ENCODE results near the gene CLCN5.

Gene CLCN5

GRCh38 chrX:49910344-49910743, 12.1 kb upstream of the CLCN5 start:
- Histone ChIP-seq H3K4ac (ENCODE audit: low read depth, low read length) (no peak overlapping the region), H3K79me1 (ENCODE audit: low read length) (no peaks in the 10 kb centered on the region), H3K4me2 (ENCODE audit: low read length) (no peak overlapping the region), H3K27ac (ENCODE audit: low read depth, low read length) (no peak overlapping the region), H4K5ac (ENCODE audit: low read length) (no peak overlapping the region), H3K4me3 (ENCODE audit: low read length) (no peak overlapping the region), H3K18ac (ENCODE audit: low read length) (no peak overlapping the region), H3K79me2 (ENCODE audit: control insufficient read depth, insufficient read depth, low read length) (no peaks in the 10 kb centered on the region), H3K9ac (ENCODE audit: low read length) (no peak overlapping the region), H2BK5ac (ENCODE audit: low read length) (no peak overlapping the region), H3K56ac (ENCODE audit: low read length) (no peak overlapping the region), H3K36me3 (ENCODE audit: control insufficient read depth, insufficient read depth, low read length) (no peaks in the 10 kb centered on the region), H3K4me1 (ENCODE audit: control insufficient read depth, low read depth, low read length) (no peaks in the 10 kb centered on the region), H3K23ac (ENCODE audit: low read length) (no peak overlapping the region), H2BK120ac (ENCODE audit: low read depth, low read length) (no peak overlapping the region), H2BK15ac (replicated peaks; ENCODE audit: low read depth) (no peak overlapping the region), H2AK5ac (ENCODE audit: low read length) (no peak overlapping the region), H4K8ac (ENCODE audit: low read depth, low read length) (no peak overlapping the region), H3K27me3 (ENCODE audit: insufficient read depth, low read length, poor library complexity) (no peaks in the 10 kb centered on the region)
- DNase-seq = no peak
- no CpG with 5 or more reads among the region's 3 CpGs for WGBS (ENCODE audit: extremely low coverage, insufficient coverage, low lambda C conversion rate)

GRCh38 chrX:49912086-49912485, 10.3 kb upstream of the CLCN5 start:
- Histone ChIP-seq H3K27me3 (ENCODE audit: insufficient read depth, low read length, poor library complexity) (no peaks in the 10 kb centered on the region), H4K5ac (ENCODE audit: low read length) (no peak overlapping the region), H3K4me2 (ENCODE audit: low read length) (no peak overlapping the region), H3K36me3 (ENCODE audit: control insufficient read depth, insufficient read depth, low read length) (no peaks in the 10 kb centered on the region), H3K4me1 (ENCODE audit: control insufficient read depth, low read depth, low read length) (no peaks in the 10 kb centered on the region), H2BK120ac (ENCODE audit: low read depth, low read length) (no peak overlapping the region), H3K79me1 (ENCODE audit: low read length) (no peaks in the 10 kb centered on the region), H3K4me3 (ENCODE audit: low read length) (no peak overlapping the region), H2BK15ac (replicated peaks; ENCODE audit: low read depth) (no peak overlapping the region), H2BK5ac (ENCODE audit: low read length) (no peak overlapping the region), H3K9ac (ENCODE audit: low read length) (no peak overlapping the region), H2AK5ac (ENCODE audit: low read length) (no peak overlapping the region), H3K18ac (ENCODE audit: low read length) (no peak overlapping the region), H3K79me2 (ENCODE audit: control insufficient read depth, insufficient read depth, low read length) (no peaks in the 10 kb centered on the region), H3K56ac (ENCODE audit: low read length) (no peak overlapping the region), H3K27ac (ENCODE audit: low read depth, low read length) (no peak overlapping the region), H3K4ac (ENCODE audit: low read depth, low read length) (no peak overlapping the region), H3K23ac (ENCODE audit: low read length) (no peak overlapping the region), H4K8ac (ENCODE audit: low read depth, low read length) (no peak overlapping the region)
- WGBS (ENCODE audit: extremely low coverage, insufficient coverage, low lambda C conversion rate) = no CpG with 5 or more reads among the region's 3 CpGs
- peak; percentile 19 for DNase-seq

- no peak for DNase-seq
- Histone ChIP-seq H2AK5ac (ENCODE audit: low read length) (no peak overlapping the region), H3K9ac (ENCODE audit: low read length) (no peak overlapping the region), H3K27me3 (ENCODE audit: insufficient read depth, low read length, poor library complexity) (no peaks in the 10 kb centered on the region), H3K56ac (ENCODE audit: low read length) (no peak overlapping the region), H3K36me3 (ENCODE audit: control insufficient read depth, insufficient read depth, low read length) (no peaks in the 10 kb centered on the region), H3K4me1 (ENCODE audit: control insufficient read depth, low read depth, low read length) (no peaks in the 10 kb centered on the region), H2BK5ac (ENCODE audit: low read length) (no peak overlapping the region), H3K23ac (ENCODE audit: low read length) (no peak overlapping the region), H2BK120ac (ENCODE audit: low read depth, low read length) (no peak overlapping the region), H2BK15ac (replicated peaks; ENCODE audit: low read depth) (no peak overlapping the region), H3K79me2 (ENCODE audit: control insufficient read depth, insufficient read depth, low read length) (no peaks in the 10 kb centered on the region), H3K4me3 (ENCODE audit: low read length) (no peak overlapping the region), H3K79me1 (ENCODE audit: low read length) (no peaks in the 10 kb centered on the region), H3K4me2 (ENCODE audit: low read length) (no peak overlapping the region), H3K4ac (ENCODE audit: low read depth, low read length) (no peak overlapping the region), H4K5ac (ENCODE audit: low read length) (no peak overlapping the region), H4K8ac (ENCODE audit: low read depth, low read length) (no peak overlapping the region), H3K27ac (ENCODE audit: low read depth, low read length) (no peak overlapping the region), H3K18ac (ENCODE audit: low read length) (no peak overlapping the region)
- no CpG with 5 or more reads among the region's 3 CpGs for WGBS (ENCODE audit: extremely low coverage, insufficient coverage, low lambda C conversion rate)
Measured at GRCh38 chrX:49912861-49913260, 9.5 kb upstream of the CLCN5 start.

- WGBS (ENCODE audit: extremely low coverage, insufficient coverage, low lambda C conversion rate) = no CpG with 5 or more reads among the region's 8 CpGs
- Histone ChIP-seq H3K56ac (ENCODE audit: low read length) (no peak overlapping the region), H3K4ac (ENCODE audit: low read depth, low read length) (no peak overlapping the region), H3K23ac (ENCODE audit: low read length) (no peak overlapping the region), H4K5ac (ENCODE audit: low read length) (no peak overlapping the region), H3K36me3 (ENCODE audit: control insufficient read depth, insufficient read depth, low read length) (no peaks in the 10 kb centered on the region), H2BK5ac (ENCODE audit: low read length) (no peak overlapping the region), H2BK120ac (ENCODE audit: low read depth, low read length) (no peak overlapping the region), H3K27me3 (ENCODE audit: insufficient read depth, low read length, poor library complexity) (no peaks in the 10 kb centered on the region), H2AK5ac (ENCODE audit: low read length) (no peak overlapping the region), H3K27ac (ENCODE audit: low read depth, low read length) (no peak overlapping the region), H4K8ac (ENCODE audit: low read depth, low read length) (no peak overlapping the region), H2BK15ac (replicated peaks; ENCODE audit: low read depth) (no peak overlapping the region), H3K18ac (ENCODE audit: low read length) (no peak overlapping the region), H3K79me1 (ENCODE audit: low read length) (no peaks in the 10 kb centered on the region), H3K4me2 (ENCODE audit: low read length) (no peak overlapping the region), H3K79me2 (ENCODE audit: control insufficient read depth, insufficient read depth, low read length) (no peaks in the 10 kb centered on the region), H3K4me1 (ENCODE audit: control insufficient read depth, low read depth, low read length) (no peaks in the 10 kb centered on the region), H3K4me3 (ENCODE audit: low read length) (no peak overlapping the region), H3K9ac (ENCODE audit: low read length) (no peak overlapping the region)
- peak; percentile 51 for DNase-seq
Measured at GRCh38 chrX:49915361-49916222, 6.8 kb upstream of the CLCN5 start.

GRCh38 chrX:49919617-49920016, 2.8 kb upstream of the CLCN5 start:
- H3K27me3 ChIP-seq (ENCODE audit: insufficient read depth, low read length, poor library complexity) = no peaks in the 10 kb centered on the region
- no peaks in the 10 kb centered on the region for H3K4me1 ChIP-seq (ENCODE audit: control insufficient read depth, low read depth, low read length)
- no peak overlapping the region for H4K8ac ChIP-seq (ENCODE audit: low read depth, low read length)
- H3K18ac ChIP-seq (ENCODE audit: low read length) = no peak overlapping the region
- peak overlapping the region; percentile 15 for H3K56ac ChIP-seq (ENCODE audit: low read length)
- no peak overlapping the region for H3K4ac ChIP-seq (ENCODE audit: low read depth, low read length)
- H3K4me2 ChIP-seq (ENCODE audit: low read length) = no peak overlapping the region
- peak; percentile 30 for DNase-seq
- H3K27ac ChIP-seq (ENCODE audit: low read depth, low read length) = no peak overlapping the region
- H3K79me2 ChIP-seq (ENCODE audit: control insufficient read depth, insufficient read depth, low read length) = no peaks in the 10 kb centered on the region
- no peak overlapping the region for H2BK5ac ChIP-seq (ENCODE audit: low read length)
- no peak overlapping the region for H2BK15ac ChIP-seq (replicated peaks; ENCODE audit: low read depth)
- no peak overlapping the region for H2BK120ac ChIP-seq (ENCODE audit: low read depth, low read length)
- no CpG with 5 or more reads among the region's 8 CpGs for WGBS (ENCODE audit: extremely low coverage, insufficient coverage, low lambda C conversion rate)
- H3K4me3 ChIP-seq (ENCODE audit: low read length) = no peak overlapping the region
- H2AK5ac ChIP-seq (ENCODE audit: low read length) = no peak overlapping the region
- no peak overlapping the region for H3K23ac ChIP-seq (ENCODE audit: low read length)
- H3K79me1 ChIP-seq (ENCODE audit: low read length) = no peaks in the 10 kb centered on the region
- no peak overlapping the region for H3K9ac ChIP-seq (ENCODE audit: low read length)
- H4K5ac ChIP-seq (ENCODE audit: low read length) = no peak overlapping the region
- no peaks in the 10 kb centered on the region for H3K36me3 ChIP-seq (ENCODE audit: control insufficient read depth, insufficient read depth, low read length)

- Histone ChIP-seq H3K4me2 (ENCODE audit: low read length) (no peak overlapping the region), H3K18ac (ENCODE audit: low read length) (no peak overlapping the region), H2BK120ac (ENCODE audit: low read depth, low read length) (no peak overlapping the region), H2AK5ac (ENCODE audit: low read length) (no peak overlapping the region), H3K79me1 (ENCODE audit: low read length) (no peaks in the 10 kb centered on the region), H3K36me3 (ENCODE audit: control insufficient read depth, insufficient read depth, low read length) (no peaks in the 10 kb centered on the region), H3K79me2 (ENCODE audit: control insufficient read depth, insufficient read depth, low read length) (no peaks in the 10 kb centered on the region), H4K5ac (ENCODE audit: low read length) (no peak overlapping the region), H3K4ac (ENCODE audit: low read depth, low read length) (no peak overlapping the region), H3K56ac (ENCODE audit: low read length) (no peak overlapping the region), H3K4me3 (ENCODE audit: low read length) (no peak overlapping the region), H3K4me1 (ENCODE audit: control insufficient read depth, low read depth, low read length) (no peaks in the 10 kb centered on the region), H3K23ac (ENCODE audit: low read length) (no peak overlapping the region), H3K27ac (ENCODE audit: low read depth, low read length) (no peak overlapping the region), H3K9ac (ENCODE audit: low read length) (no peak overlapping the region), H4K8ac (ENCODE audit: low read depth, low read length) (no peak overlapping the region), H2BK5ac (ENCODE audit: low read length) (no peak overlapping the region), H2BK15ac (replicated peaks; ENCODE audit: low read depth) (no peak overlapping the region), H3K27me3 (ENCODE audit: insufficient read depth, low read length, poor library complexity) (no peaks in the 10 kb centered on the region)
- DNase-seq = no peak
- no CpG with 5 or more reads among the region's 2 CpGs for WGBS (ENCODE audit: extremely low coverage, insufficient coverage, low lambda C conversion rate)
Measured at GRCh38 chrX:49921109-49921508, 1.3 kb upstream of the CLCN5 start.

Measured in mesendoderm (in vitro differentiated cells).